Embryonic facial prominence (tissue), 1 donor: Measurements from ENCODE around the gene CACNA2D3.
"Not testable (repeated sequence)": the region's sequence is repeated elsewhere in the genome, so short reads cannot be mapped to it uniquely, and the experiment has no call there.

Experiments used
- DNase-seq: peaks from one replicate; pipeline ENCODE4 v3.0.0-alpha.2; 2016; ENCODE audit errors: extremely low spot score

The CACNA2D3 gene

GRCh38 chr3:54630101-54630623 is 507.8 kb downstream of the CACNA2D3 start:
- DNase-seq, result no peak

GRCh38 chr3:54631001-54631400 is 508.6 kb downstream of the CACNA2D3 start:
- not testable (repeated sequence) for DNase-seq

GRCh38 chr3:54631516-54632325 is 509.4 kb downstream of the CACNA2D3 start:
- no peak for DNase-seq

- no peak for DNase-seq
Observed at GRCh38 chr3:54632326-54632665, 509.9 kb downstream of the CACNA2D3 start.

- no peak for DNase-seq
Observed at GRCh38 chr3:54632834-54633233, 510.5 kb downstream of the CACNA2D3 start.

GRCh38 chr3:54633444-54634121 is 511.2 kb downstream of the CACNA2D3 start:
- no peak for DNase-seq

- DNase-seq, result no peak
Observed at GRCh38 chr3:54634122-54634469, 511.7 kb downstream of the CACNA2D3 start.

GRCh38 chr3:54639790-54640372 is 517.5 kb downstream of the CACNA2D3 start:
- not testable (repeated sequence) for DNase-seq

GRCh38 chr3:54641226-54642014 is 519.1 kb downstream of the CACNA2D3 start:
- no peak for DNase-seq

GRCh38 chr3:54642147-54642546 is 519.8 kb downstream of the CACNA2D3 start:
- DNase-seq, result no peak

- no peak for DNase-seq
Observed at GRCh38 chr3:54647721-54648120, 525.4 kb downstream of the CACNA2D3 start.

GRCh38 chr3:54649551-54649950 is 527.2 kb downstream of the CACNA2D3 start:
- no peak for DNase-seq

GRCh38 chr3:54653456-54654195 is 531.3 kb downstream of the CACNA2D3 start:
- no peak for DNase-seq

GRCh38 chr3:54654776-54655175 is 532.4 kb downstream of the CACNA2D3 start:
- no peak for DNase-seq

GRCh38 chr3:54659347-54659746 is 537.0 kb downstream of the CACNA2D3 start:
- DNase-seq, result no peak

GRCh38 chr3:54660714-54661132 is 538.4 kb downstream of the CACNA2D3 start:
- DNase-seq, result no peak

GRCh38 chr3:54661151-54661550 is 538.8 kb downstream of the CACNA2D3 start:
- no peak for DNase-seq

- DNase-seq, result no peak
Observed at GRCh38 chr3:54663501-54664011, 541.2 kb downstream of the CACNA2D3 start.

GRCh38 chr3:54665016-54665600 is 542.8 kb downstream of the CACNA2D3 start:
- DNase-seq, result no peak

GRCh38 chr3:54668236-54668635 is 545.9 kb downstream of the CACNA2D3 start:
- no peak for DNase-seq
